HCT116 (cell line): ENCODE data around the gene SUFU. TPM values are rescaled to one million over a fixed set of nuclear protein-coding genes. Genes with fewer than 3 reads are reported as not detected.

Source experiments
- ATAC-seq: fragments of 200-7000 bp; cut with Tn5 transposase; 2 replicates; pipeline ENCODE4 v1.9.1; 2020; ENCODE audit warnings: mild to moderate bottlenecking, moderate library complexity
- BruUV-seq: library from RNA; stranded (reverse); fragments of 400-500 nt; replicated peaks from 2 replicates; lab custom pipeline; 2021; lab: Mats Ljungman, UMichigan
- CTCF ChIA-PET: fragments of 300-600 bp; sonication (Branson Sonifier 250); formaldehyde crosslinking; loops from one replicate; lab custom pipeline; 2021; ENCODE audit warnings: antibody characterized with exemption; lab: Charles Lee
- POLR2A ChIA-PET: fragments of 300-600, 350-600 bp; sonication (Branson Sonifier 250); formaldehyde crosslinking; loops from one replicate; lab custom pipeline; 2021; ENCODE audit warnings: antibody characterized with exemption; lab: Charles Lee
- RAD21 ChIA-PET, 2 experiments: fragments of 300-600 bp; sonication (Branson Sonifier 250); formaldehyde crosslinking; loops; one replicate each; lab custom pipeline; 2023; ENCODE audit warnings: low total read pairs in 2 of 2; ENCODE audit not compliant: uncharacterized antibody in 2 of 2, unreplicated experiment in 2 of 2, low non-redundant PET in 1 of 2; lab: Charles Lee
- DNase-seq: peaks from one replicate; pipeline ENCODE4 v3.0.0-alpha.2; 2010; ENCODE audit warnings: low read depth, low spot score
- H2AFZ ChIP-seq: fragments of 200-600 bp; shearing (Covaris generic), sonication (generic); 2 replicates; pipeline ENCODE4 v1.6.1; 2017; ENCODE audit warnings: low read depth, mixed run types, mixed read lengths, antibody characterized with exemption, low read length; ENCODE audit not compliant: poor library complexity, severe bottlenecking
- H3K27ac ChIP-seq: 2 replicates; pipeline ENCODE4 v1.5.1; 2012; ENCODE audit warnings: low read depth, low read length
- H3K27me3 ChIP-seq: fragments of 200-600 bp; sonication (generic); 2 replicates; pipeline ENCODE4 v1.6.1; 2016; ENCODE audit warnings: mixed run types, low read length, mixed read lengths; ENCODE audit not compliant: insufficient read depth
- H3K36me3 ChIP-seq, 2 experiments: fragments of 200-500 bp in 1 of 2; fragments of 200-600 bp in 1 of 2; sonication (Bioruptor generic) in 1 of 2; sonication (generic) in 1 of 2; 2 replicates each; pipeline versions ENCODE4 v1.5.1 to v1.6.1; 2014 to 2016; ENCODE audit warnings: low read length in 2 of 2, inconsistent platforms in 1 of 2, mixed read lengths in 1 of 2, mixed run types in 1 of 2; ENCODE audit not compliant: insufficient read depth in 2 of 2, control insufficient read depth in 1 of 2
- H3K4me1 ChIP-seq, 2 experiments: fragments of 200-600 bp in 1 of 2; sonication (generic) in 1 of 2; 2 replicates each; pipeline versions ENCODE4 v1.5.1 to v1.6.1; 2012 to 2017; ENCODE audit warnings: low read length in 2 of 2, inconsistent platforms in 1 of 2, mild to moderate bottlenecking in 1 of 2, mixed read lengths in 1 of 2, mixed run types in 1 of 2, moderate library complexity in 1 of 2; ENCODE audit not compliant: insufficient read depth in 2 of 2, control insufficient read depth in 1 of 2
- H3K4me2 ChIP-seq: fragments of 200-600 bp; sonication (generic); 2 replicates; pipeline ENCODE4 v1.6.1; 2017; ENCODE audit warnings: mixed run types, low read length, mixed read lengths
- H3K4me3 ChIP-seq, 2 experiments: fragments of 200-600 bp in 1 of 2; sonication (generic) in 1 of 2; replicated peaks in 1 of 2; 2 replicates each; pipeline ENCODE4 v1.5.1; 2011 to 2016; ENCODE audit warnings: low read length in 2 of 2, control low read depth in 1 of 2, low read depth in 1 of 2, mild to moderate bottlenecking in 1 of 2, mixed read lengths in 1 of 2, mixed run types in 1 of 2
- H3K79me2 ChIP-seq: fragments of 200-600 bp; sonication (generic); 2 replicates; pipeline ENCODE4 v1.6.1; 2017; ENCODE audit warnings: mild to moderate bottlenecking, mixed run types, low read length, moderate library complexity, mixed read lengths; ENCODE audit not compliant: insufficient read depth
- H3K9ac ChIP-seq: fragments of 200-600 bp; sonication (generic); 2 replicates; pipeline ENCODE4 v1.6.1; 2016; ENCODE audit warnings: low read length, mixed read lengths
- H3K9me2 ChIP-seq: fragments of 200-600 bp; sonication (generic), shearing (Covaris generic); 2 replicates; pipeline ENCODE4 v1.6.1; 2017; ENCODE audit warnings: mixed run types, mild to moderate bottlenecking, moderate library complexity; ENCODE audit not compliant: insufficient read depth
- H3K9me3 ChIP-seq, 2 experiments: fragments of 200-500 bp in 1 of 2; fragments of 200-600 bp in 1 of 2; sonication (Bioruptor generic) in 1 of 2; sonication (generic) in 1 of 2; 2 replicates each; pipeline ENCODE4 v1.6.1; 2014 to 2017; ENCODE audit warnings: low read length in 2 of 2, mixed read lengths in 2 of 2, inconsistent platforms in 1 of 2, low read depth in 1 of 2, mild to moderate bottlenecking in 1 of 2, mixed run types in 1 of 2, moderate library complexity in 1 of 2; ENCODE audit not compliant: control insufficient read depth in 1 of 2, insufficient read depth in 1 of 2
- H4K20me1 ChIP-seq: fragments of 200-600 bp; sonication (generic), shearing (Covaris generic); 2 replicates; pipeline ENCODE4 v1.6.1; 2017; ENCODE audit warnings: mixed run types, mild to moderate bottlenecking, moderate library complexity; ENCODE audit not compliant: insufficient read depth
- EGR1 ChIP-seq: IDR thresholded peaks from 2 replicates; pipeline ENCODE4 v1.6.1; 2012; ENCODE audit warnings: low read depth
- EZH2 ChIP-seq: fragments of 200-600 bp; sonication (generic); IDR thresholded peaks from 2 replicates; pipeline ENCODE4 v1.6.1; 2017; ENCODE audit warnings: antibody characterized with exemption, mixed run types
- EZH2phosphoT487 ChIP-seq: fragments of 200-600 bp; IDR thresholded peaks from 2 replicates; pipeline ENCODE4 v1.6.1; 2018; ENCODE audit warnings: antibody characterized with exemption, borderline replicate concordance
- SIN3A ChIP-seq: IDR thresholded peaks from 2 replicates; pipeline ENCODE4 v1.6.1; 2012; ENCODE audit warnings: low read depth
- SP1 ChIP-seq: IDR thresholded peaks from 2 replicates; pipeline ENCODE4 v1.6.1; 2012; ENCODE audit warnings: low read depth
- SRF ChIP-seq: IDR thresholded peaks from 2 replicates; pipeline ENCODE4 v1.6.1; 2012; ENCODE audit warnings: low read depth
- TCF7L2 ChIP-seq: IDR thresholded peaks from 2 replicates; pipeline ENCODE4 v1.7.0; 2011; ENCODE audit warnings: borderline replicate concordance, inconsistent platforms; ENCODE audit not compliant: insufficient read depth, insufficient read length; ENCODE audit errors: extremely low read depth
- YY1 ChIP-seq: IDR thresholded peaks from 2 replicates; pipeline ENCODE4 v1.6.1; 2011; ENCODE audit warnings: low read length, low read depth, moderate library complexity, mild to moderate bottlenecking; ENCODE audit not compliant: insufficient replicate concordance; ENCODE audit errors: extremely low read depth
- ZFX ChIP-seq: fragments of 450-650 bp; IDR thresholded peaks from 2 replicates; pipeline ENCODE4 v1.6.1; 2017
- intact Hi-C: fragments of 100-400 bp; cut with micrococcal nuclease; formaldehyde crosslinking; loops from 2 replicates; pipeline ENCODE4 v1.10.0; 2022
- total RNA-seq: library from RNA; stranded (reverse); gene quantifications from one replicate; pipeline ENCODE4 v1.2.1, GENCODE V29; 2021; ENCODE audit not compliant: unreplicated experiment
- TF ChIP-seq, protein P1 (sequence below): IDR thresholded peaks from 2 replicates; pipeline ENCODE4 v1.6.1; 2012
- TF ChIP-seq, protein P2 (sequence below): IDR thresholded peaks from 2 replicates; pipeline ENCODE4 v1.6.1; 2012; ENCODE audit warnings: low read depth
- TF ChIP-seq, protein P3 (sequence below), 3 experiments: fragments of 200-600 bp in 1 of 3; sonication (generic) in 1 of 3; IDR thresholded peaks in 2 of 3; conservative IDR thresholded peaks in 1 of 3; 2 replicates each; pipeline ENCODE4 v1.5.1; 2012 to 2017; ENCODE audit warnings: low read depth in 2 of 3, low read length in 2 of 3, antibody characterized with exemption in 1 of 3, borderline replicate concordance in 1 of 3, control low read depth in 1 of 3, mild to moderate bottlenecking in 1 of 3, mixed read lengths in 1 of 3, mixed run types in 1 of 3, moderate library complexity in 1 of 3; ENCODE audit not compliant: insufficient read depth in 1 of 3
- TF ChIP-seq, protein P4 (sequence below): IDR thresholded peaks from 2 replicates; pipeline ENCODE4 v1.6.1; 2012

SUFU gene
- total RNA-seq, 1 experiment from 2014 or later = 18.8 TPM

DNA sequence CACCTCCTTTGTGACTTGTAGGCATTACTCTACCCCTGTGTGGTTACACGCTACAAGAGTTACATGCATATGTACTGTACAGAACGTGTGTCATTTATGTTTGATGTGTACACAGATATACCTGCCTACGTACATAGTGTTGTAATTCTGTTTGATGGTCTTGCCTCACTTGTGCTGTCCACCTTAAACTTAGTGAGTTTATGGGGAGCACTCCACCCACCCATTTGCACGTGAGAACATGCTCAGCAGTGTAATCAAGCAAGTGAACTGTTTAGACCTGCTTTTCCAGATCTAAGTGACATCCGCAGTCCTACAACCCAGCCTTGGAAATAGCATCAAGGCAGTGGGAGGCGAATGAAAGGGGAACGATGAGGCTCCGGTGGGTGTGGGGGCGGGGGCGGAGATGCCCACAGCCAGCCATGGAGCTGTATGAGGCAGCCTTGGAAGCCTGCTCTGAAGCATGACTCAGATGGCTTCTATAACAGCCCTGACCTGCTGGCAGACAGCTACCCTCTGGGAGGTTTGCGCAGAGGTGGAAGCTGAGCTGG lies 52.1 kb downstream of the SUFU start:
- Histone ChIP-seq H2AFZ (no peak overlapping the region), H4K20me1 (0 out of 2 replicates have a peak, but pooled peaks cover 5% of the 10 kb centered on the region), H3K36me3 (no peaks in the 10 kb centered on the region), H3K9ac (no peak overlapping the region), H3K27me3 (no peaks in the 10 kb centered on the region), H3K9me3 (no peaks in the 10 kb centered on the region), H3K9me2 (no peaks in the 10 kb centered on the region), H3K4me1 (peaks cover 0 to 9% of the 10 kb centered on the region in 2 experiments; a peak in 2 of 4 replicates), H3K4me2 (peak overlapping the region; percentile 28; the same call in 1 of the 2 replicates), H3K4me3 (no peak overlapping the region), H3K27ac (no peak overlapping the region), H3K79me2 (no peaks in the 10 kb centered on the region)
- TF ChIP-seq EGR1 (no peak), SP1 (peak; percentile 7; the same call in 1 of the 2 replicates)
- intact Hi-C loops = no loop called here
- DNase-seq = no peak
- ChIA-PET RAD21 (no interaction called here), CTCF (interaction anchor here (1.3 kb wide), 1 partner anchor 28 kb away, joined by 3 read pairs; no protein-coding TSS in a partner anchor), POLR2A (no interaction called here)
- BruUV-seq = no TSS peak
- ATAC-seq = peak; percentile 54

DNA sequence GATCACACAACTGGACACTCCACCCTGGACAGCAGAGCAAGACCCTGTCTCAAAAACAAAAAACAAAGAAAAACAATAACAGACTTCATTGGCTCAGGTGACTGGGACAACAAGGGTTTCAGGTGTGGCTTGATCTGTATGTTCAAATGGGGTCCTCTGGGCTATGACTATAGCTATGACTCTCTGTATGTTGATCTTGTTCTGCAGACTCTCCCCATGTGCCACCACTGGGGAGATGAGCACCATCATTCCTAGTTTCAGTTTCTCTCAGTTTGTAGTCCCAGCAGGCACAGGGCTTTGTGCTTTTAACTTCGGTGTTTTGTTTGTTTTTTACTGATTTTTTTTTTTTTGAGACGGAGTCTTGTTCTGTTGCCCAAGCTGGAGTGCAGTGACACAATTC lies 53.8 kb downstream of the SUFU start:
- H4K20me1 ChIP-seq = 0 out of 2 replicates have a peak, but pooled peaks cover 3% of the 10 kb centered on the region
- H3K79me2 ChIP-seq = no peaks in the 10 kb centered on the region
- no peaks in the 10 kb centered on the region for H3K27me3 ChIP-seq
- no peak overlapping the region for H3K4me2 ChIP-seq
- ChIA-PET POLR2A (no interaction called here), CTCF (interaction anchor here (1.2 kb wide), 1 partner anchor 55 kb away, joined by 3 read pairs; the partner anchor contains the start of gene ACTR1A), RAD21 (interaction anchor here in 1 of 2 experiments (0.7 kb wide), 1 partner anchor 147 kb away, joined by 3 read pairs; no protein-coding TSS in a partner anchor)
- H3K9me3 ChIP-seq = no peaks in the 10 kb centered on the region
- H3K27ac ChIP-seq = no peak overlapping the region
- no peak overlapping the region for H2AFZ ChIP-seq
- no peak overlapping the region for H3K4me3 ChIP-seq
- DNase-seq (no peak), ATAC-seq (no peak)
- no peaks in the 10 kb centered on the region for H3K36me3 ChIP-seq
- intact Hi-C loops = no loop called here
- no peaks in the 10 kb centered on the region for H3K9me2 ChIP-seq
- no TSS peak for BruUV-seq
- H3K4me1 ChIP-seq = peaks cover 0 to 9% of the 10 kb centered on the region in 2 experiments; a peak in 2 of 4 replicates
- H3K9ac ChIP-seq = no peak overlapping the region
- TF ChIP-seq, protein P1, sequence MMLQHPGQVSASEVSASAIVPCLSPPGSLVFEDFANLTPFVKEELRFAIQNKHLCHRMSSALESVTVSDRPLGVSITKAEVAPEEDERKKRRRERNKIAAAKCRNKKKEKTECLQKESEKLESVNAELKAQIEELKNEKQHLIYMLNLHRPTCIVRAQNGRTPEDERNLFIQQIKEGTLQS = no peak
- no peak for TF ChIP-seq SIN3A
- TF ChIP-seq TCF7L2 = no peak
- TF ChIP-seq, protein P2, sequence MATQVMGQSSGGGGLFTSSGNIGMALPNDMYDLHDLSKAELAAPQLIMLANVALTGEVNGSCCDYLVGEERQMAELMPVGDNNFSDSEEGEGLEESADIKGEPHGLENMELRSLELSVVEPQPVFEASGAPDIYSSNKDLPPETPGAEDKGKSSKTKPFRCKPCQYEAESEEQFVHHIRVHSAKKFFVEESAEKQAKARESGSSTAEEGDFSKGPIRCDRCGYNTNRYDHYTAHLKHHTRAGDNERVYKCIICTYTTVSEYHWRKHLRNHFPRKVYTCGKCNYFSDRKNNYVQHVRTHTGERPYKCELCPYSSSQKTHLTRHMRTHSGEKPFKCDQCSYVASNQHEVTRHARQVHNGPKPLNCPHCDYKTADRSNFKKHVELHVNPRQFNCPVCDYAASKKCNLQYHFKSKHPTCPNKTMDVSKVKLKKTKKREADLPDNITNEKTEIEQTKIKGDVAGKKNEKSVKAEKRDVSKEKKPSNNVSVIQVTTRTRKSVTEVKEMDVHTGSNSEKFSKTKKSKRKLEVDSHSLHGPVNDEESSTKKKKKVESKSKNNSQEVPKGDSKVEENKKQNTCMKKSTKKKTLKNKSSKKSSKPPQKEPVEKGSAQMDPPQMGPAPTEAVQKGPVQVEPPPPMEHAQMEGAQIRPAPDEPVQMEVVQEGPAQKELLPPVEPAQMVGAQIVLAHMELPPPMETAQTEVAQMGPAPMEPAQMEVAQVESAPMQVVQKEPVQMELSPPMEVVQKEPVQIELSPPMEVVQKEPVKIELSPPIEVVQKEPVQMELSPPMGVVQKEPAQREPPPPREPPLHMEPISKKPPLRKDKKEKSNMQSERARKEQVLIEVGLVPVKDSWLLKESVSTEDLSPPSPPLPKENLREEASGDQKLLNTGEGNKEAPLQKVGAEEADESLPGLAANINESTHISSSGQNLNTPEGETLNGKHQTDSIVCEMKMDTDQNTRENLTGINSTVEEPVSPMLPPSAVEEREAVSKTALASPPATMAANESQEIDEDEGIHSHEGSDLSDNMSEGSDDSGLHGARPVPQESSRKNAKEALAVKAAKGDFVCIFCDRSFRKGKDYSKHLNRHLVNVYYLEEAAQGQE = no peak
- TF ChIP-seq, protein P3, sequence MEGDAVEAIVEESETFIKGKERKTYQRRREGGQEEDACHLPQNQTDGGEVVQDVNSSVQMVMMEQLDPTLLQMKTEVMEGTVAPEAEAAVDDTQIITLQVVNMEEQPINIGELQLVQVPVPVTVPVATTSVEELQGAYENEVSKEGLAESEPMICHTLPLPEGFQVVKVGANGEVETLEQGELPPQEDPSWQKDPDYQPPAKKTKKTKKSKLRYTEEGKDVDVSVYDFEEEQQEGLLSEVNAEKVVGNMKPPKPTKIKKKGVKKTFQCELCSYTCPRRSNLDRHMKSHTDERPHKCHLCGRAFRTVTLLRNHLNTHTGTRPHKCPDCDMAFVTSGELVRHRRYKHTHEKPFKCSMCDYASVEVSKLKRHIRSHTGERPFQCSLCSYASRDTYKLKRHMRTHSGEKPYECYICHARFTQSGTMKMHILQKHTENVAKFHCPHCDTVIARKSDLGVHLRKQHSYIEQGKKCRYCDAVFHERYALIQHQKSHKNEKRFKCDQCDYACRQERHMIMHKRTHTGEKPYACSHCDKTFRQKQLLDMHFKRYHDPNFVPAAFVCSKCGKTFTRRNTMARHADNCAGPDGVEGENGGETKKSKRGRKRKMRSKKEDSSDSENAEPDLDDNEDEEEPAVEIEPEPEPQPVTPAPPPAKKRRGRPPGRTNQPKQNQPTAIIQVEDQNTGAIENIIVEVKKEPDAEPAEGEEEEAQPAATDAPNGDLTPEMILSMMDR (IDR thresholded peaks at IDR 0.05 in 2 of 3, conservative IDR thresholded peaks at IDR 0.05 in 1 of 3; ENCODE audit: borderline replicate concordance in 1 of 3, insufficient read depth in 1 of 3, low read depth in 2 of 3, low read length in 2 of 3) = no peak
- TF ChIP-seq EZH2phosphoT487 = no peak
- TF ChIP-seq, protein P4, sequence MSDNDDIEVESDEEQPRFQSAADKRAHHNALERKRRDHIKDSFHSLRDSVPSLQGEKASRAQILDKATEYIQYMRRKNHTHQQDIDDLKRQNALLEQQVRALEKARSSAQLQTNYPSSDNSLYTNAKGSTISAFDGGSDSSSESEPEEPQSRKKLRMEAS = no peak
- TF ChIP-seq ZFX = no peak
- TF ChIP-seq YY1 = no peak
- TF ChIP-seq SP1 = no peak
- no peak for TF ChIP-seq EZH2
- TF ChIP-seq SRF = no peak
